GM18505 (cell line): ENCODE results near the gene APLF.

Experiments
- ATAC-seq: cut with Tn5 transposase; IDR thresholded peaks from one replicate; pipeline ENCODE4 v1.9.1; 2021; ENCODE audit not compliant: unreplicated experiment
- POLR2A ChIP-seq: IDR thresholded peaks from 4 replicates; pipeline ENCODE4 v1.6.1; 2011; ENCODE audit warnings: borderline replicate concordance; ENCODE audit not compliant: insufficient read depth, insufficient read length; ENCODE audit errors: extremely low read depth

The APLF gene

GRCh38 chr2:68607837-68608236 is 140.5 kb downstream of the APLF start:
- ATAC-seq = no peak
- TF ChIP-seq POLR2A = no peak

DNA sequence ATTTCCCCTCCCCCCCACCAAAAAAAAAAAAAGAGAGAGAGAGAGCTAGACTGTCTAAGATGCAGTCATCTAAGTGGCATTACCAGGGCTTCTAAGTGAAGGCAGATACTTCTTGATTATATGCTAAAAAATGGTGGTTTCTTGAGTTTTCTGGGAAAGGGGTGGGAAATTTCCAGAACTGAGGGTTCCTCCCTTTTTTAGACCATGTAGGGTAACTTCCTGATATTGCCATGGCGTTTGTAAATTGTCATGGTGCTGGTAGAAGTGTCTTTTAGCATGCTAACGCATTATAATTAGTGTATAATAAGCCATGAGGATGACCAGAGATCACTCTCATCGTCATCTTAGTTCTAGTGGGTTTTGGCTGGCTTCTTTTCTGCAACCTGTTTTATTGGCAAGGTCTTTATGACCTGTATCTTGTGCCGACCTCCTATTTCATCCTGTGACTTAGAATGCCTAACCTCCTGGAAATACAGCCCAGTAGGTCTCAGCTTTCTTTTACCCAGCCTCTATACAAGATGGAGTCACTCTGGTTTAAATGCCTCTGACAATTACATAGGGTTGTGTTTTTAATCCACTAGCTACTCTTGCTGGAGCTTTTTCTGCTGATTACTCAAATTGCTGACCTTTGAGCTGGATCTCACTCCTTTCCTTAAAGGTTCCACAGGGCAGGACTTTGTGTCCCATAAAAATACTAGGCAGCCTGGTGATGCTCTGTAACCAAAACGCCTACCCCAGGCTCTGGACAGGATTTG is 145.6 kb downstream of the APLF start:
- ATAC-seq = no peak
- no peak for TF ChIP-seq POLR2A

DNA sequence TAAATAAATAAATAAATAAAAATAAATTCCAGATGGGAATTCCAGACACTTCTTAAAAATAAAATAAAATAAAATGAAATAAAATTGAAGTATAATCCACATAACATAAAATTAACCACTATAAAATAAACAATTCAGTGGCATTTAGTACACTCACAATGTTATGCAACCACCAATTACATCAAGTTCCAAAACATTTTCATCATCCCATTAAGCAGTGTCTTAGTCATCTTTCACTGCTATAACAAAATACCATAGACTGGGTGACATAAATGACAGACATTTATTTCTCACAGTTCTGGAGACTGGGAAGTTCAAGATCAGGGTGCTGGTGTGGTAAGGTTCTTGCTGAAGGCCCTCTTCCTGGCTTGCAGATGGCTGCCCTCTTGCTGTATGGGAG is 153.4 kb downstream of the APLF start:
- no peak for ATAC-seq
- no peak for TF ChIP-seq POLR2A

DNA sequence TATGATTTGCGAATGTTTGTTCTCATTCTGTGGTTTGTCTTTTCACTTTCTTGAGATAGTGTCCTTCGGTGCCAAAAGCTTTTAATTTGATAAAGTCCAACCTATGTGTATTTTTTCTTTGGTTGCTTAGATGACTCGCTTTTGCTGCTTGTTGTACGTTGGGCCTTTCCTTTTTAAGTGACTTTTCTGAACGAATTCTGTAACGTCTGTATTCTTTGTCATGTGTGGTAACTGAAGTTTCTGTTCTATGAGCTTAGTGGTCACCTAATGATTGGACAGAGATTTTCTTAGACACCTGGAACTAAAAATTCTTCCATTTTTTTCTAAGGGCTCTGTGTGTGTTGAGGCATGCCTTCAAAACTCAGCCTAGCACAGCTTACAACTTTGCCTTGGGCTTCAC is 156.4 kb downstream of the APLF start:
- ATAC-seq = no peak
- TF ChIP-seq POLR2A = no peak

DNA sequence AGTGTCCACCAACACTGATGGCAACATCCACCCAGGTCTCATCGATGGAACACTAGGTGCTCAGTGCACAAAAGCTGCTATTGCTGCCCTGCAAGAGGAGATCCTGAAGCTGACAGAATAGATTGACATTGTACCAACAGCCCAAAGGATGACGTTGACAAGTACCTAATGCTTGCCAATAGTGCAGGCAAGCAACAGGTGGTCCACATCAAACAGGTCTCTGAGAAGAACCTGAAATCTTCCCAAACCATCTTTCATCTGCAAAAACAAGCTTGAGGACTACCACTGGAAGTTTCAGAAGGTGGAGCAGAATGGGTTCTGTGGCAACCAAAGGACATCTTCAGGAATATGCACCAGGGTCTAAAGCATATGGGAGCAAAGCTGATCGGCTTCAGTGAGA is 160.2 kb downstream of the APLF start:
- TF ChIP-seq POLR2A = no peak
- no peak for ATAC-seq
